AG09319 (cell line): Measurements from ENCODE around the gene CALCR.

ENCODE experiments used
- DNase-seq: peaks from one replicate; pipeline ENCODE4 v3.0.0-alpha.2; 2010; ENCODE audit warnings: low read depth; ENCODE audit errors: extremely low read depth
- TF ChIP-seq, protein P1 (sequence below): IDR thresholded peaks from 2 replicates; pipeline ENCODE4 v1.5.1; 2011; ENCODE audit warnings: low read depth, mild to moderate bottlenecking, inconsistent platforms, low read length, moderate library complexity

Gene CALCR

DNA sequence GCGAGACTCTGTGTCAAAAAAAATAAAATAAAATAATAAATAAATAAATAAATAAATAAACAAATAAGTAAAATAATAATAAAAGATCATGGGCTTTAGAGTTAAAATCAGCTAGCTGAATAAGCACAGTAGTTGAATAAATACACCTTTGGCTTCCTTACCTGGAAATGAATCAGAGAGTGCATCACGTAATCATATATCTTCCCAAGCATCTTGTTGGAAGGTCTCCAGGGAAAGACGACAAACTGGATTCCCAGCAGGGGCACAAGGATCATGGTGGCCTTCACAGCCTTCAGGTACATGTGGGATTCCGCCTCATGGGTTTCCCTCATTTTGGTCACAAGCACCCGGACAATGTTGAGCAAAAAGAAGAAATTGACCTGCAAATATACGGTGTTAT, 138.7 kb downstream of the CALCR start:
- TF ChIP-seq, protein P1, sequence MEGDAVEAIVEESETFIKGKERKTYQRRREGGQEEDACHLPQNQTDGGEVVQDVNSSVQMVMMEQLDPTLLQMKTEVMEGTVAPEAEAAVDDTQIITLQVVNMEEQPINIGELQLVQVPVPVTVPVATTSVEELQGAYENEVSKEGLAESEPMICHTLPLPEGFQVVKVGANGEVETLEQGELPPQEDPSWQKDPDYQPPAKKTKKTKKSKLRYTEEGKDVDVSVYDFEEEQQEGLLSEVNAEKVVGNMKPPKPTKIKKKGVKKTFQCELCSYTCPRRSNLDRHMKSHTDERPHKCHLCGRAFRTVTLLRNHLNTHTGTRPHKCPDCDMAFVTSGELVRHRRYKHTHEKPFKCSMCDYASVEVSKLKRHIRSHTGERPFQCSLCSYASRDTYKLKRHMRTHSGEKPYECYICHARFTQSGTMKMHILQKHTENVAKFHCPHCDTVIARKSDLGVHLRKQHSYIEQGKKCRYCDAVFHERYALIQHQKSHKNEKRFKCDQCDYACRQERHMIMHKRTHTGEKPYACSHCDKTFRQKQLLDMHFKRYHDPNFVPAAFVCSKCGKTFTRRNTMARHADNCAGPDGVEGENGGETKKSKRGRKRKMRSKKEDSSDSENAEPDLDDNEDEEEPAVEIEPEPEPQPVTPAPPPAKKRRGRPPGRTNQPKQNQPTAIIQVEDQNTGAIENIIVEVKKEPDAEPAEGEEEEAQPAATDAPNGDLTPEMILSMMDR = no peak

GRCh38 chr7:93432130-93432529, 142.4 kb downstream of the CALCR start:
- no peak for DNase-seq
- TF ChIP-seq, protein P1 = no peak

More for the DNA sequence above, 138.7 kb downstream of the CALCR start:
- DNase-seq = no peak

- DNase-seq = no peak
- TF ChIP-seq, protein P1 = no peak
Observed at GRCh38 chr7:93430917-93431588, 143.5 kb downstream of the CALCR start.

DNA sequence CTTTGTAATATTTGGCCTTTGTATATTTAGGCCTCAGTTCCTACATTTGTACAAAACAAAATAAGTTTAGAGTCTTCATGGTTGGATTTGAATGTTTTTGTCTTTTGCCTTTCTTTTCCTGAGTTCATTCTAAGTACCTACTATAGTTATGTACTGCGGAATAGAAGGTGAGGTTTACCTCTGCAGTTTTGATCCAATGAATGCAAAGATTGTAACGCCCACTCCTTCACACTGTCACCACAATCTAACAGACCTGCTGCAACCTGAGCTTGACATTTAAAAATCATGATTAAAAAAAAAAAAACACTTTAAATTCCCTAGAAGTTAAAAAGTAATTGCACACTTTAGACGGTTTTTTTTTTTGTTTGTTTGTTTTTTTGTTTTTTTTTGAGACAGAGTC, 145.0 kb downstream of the CALCR start:
- TF ChIP-seq, protein P1 = no peak
- DNase-seq = no peak

DNA sequence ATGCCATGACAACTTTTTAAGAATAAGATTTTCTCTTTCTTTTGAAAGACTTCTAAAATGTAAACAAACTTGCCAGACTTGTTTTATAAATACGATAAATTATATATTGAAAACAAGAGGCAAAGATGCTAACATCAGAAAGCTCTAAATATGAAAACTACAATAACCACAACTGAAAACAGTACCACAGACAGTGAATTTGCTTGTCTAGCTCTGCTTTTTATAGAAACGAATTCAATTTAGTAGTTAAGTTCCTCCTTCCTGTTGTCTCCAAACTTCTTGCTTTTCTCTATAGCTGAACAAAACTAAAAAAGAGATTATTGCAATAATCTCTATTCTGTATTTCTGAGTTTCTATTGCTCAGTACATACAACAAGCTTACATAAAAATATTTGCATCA, 147.4 kb downstream of the CALCR start:
- TF ChIP-seq, protein P1 = no peak
- no peak for DNase-seq

- TF ChIP-seq, protein P1 = no peak
- no peak for DNase-seq
Observed at GRCh38 chr7:93426155-93426696, 148.3 kb downstream of the CALCR start.

GRCh38 chr7:93414574-93414973, 159.9 kb downstream of the CALCR start:
- no peak for DNase-seq
- TF ChIP-seq, protein P1 = no peak
